ENCODE data around the gene STX12. TPM values are rescaled to one million over a fixed set of nuclear protein-coding genes. Genes with fewer than 3 reads are reported as not detected.
A peak's percentile ranks its signal among the peaks of the same experiment; 100 is the strongest.

STX12 gene
- total and polyA plus RNA-seq, 8 donors, result 13.6 to 24.3 (median 19.5) TPM

DNA sequence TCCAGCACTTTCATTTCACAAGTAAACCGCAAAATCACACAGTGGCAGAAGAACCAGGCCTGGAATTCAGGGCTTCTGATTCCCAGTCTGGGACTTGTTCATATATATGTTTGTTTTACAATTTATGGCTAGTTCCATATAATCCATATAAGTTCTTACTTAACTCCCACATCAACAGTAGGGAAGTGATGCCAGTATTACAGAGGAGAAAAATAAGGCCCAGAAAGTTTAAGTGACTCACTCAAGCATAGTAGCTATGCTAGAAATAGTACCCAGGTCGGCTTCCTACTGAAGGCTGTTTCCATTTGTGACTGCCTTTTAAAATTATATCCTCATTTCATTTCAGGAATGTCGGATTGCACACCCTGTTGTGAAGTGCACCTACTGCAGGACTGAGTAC, 45.9 kb upstream of the STX12 start:
- H3K4me3 ChIP-seq, result peak overlapping the region in 1 of 4 donors; percentile 95
- intact Hi-C loops (cut with DNase I), result no loop called here

DNA sequence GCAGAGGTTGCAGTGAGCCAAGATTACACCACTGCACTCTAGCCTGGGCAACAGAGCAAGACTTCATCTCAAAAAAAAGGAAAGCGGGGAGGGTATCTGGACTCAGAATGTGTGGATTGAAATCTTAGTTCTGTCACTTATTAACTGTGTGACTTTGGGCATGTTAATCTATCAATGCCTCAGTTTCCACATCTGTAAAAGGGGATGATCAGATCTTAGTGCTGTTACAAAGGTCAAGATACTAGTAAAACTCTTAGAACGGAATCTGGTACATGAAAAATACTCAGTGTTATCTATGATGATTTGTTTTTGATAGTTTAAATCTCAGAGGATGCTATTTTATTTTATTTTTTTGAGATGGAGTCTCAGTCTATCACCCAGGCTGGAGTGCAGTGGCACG, 36.8 kb upstream of the STX12 start:
- no peak for FAIRE-seq
- Histone ChIP-seq H3K27ac (no peak overlapping the region), H3K9me3 (no peaks in the 10 kb centered on the region), H3K4me1 (no peaks in the 10 kb centered on the region), H3K4me3 (no peak overlapping the region), H3K27me3 (no peaks in the 10 kb centered on the region), H3K36me3 (peaks cover 0 to 35% (median 5%) of the 10 kb centered on the region in 3 donors)
- intact Hi-C loops (cut with DNase I), result no loop called here
- ATAC-seq, result no peak
- no peak for DNase-seq
- TF ChIP-seq, protein P1, sequence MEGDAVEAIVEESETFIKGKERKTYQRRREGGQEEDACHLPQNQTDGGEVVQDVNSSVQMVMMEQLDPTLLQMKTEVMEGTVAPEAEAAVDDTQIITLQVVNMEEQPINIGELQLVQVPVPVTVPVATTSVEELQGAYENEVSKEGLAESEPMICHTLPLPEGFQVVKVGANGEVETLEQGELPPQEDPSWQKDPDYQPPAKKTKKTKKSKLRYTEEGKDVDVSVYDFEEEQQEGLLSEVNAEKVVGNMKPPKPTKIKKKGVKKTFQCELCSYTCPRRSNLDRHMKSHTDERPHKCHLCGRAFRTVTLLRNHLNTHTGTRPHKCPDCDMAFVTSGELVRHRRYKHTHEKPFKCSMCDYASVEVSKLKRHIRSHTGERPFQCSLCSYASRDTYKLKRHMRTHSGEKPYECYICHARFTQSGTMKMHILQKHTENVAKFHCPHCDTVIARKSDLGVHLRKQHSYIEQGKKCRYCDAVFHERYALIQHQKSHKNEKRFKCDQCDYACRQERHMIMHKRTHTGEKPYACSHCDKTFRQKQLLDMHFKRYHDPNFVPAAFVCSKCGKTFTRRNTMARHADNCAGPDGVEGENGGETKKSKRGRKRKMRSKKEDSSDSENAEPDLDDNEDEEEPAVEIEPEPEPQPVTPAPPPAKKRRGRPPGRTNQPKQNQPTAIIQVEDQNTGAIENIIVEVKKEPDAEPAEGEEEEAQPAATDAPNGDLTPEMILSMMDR (IDR thresholded peaks at IDR 0.05), result no peak
- 94 to 98% methylated on average over 3 of the region's 3 CpGs for WGBS, 2 donors

More for the DNA sequence above, 45.9 kb upstream of the STX12 start:
- H3K27me3 ChIP-seq, result no peaks in the 10 kb centered on the region
- peak overlapping the region in 1 of 4 donors; percentile 89 for H3K27ac ChIP-seq
- H3K36me3 ChIP-seq, result no peaks in the 10 kb centered on the region
- H3K4me1 ChIP-seq, result no peaks in the 10 kb centered on the region
- TF ChIP-seq, protein P1 (IDR thresholded peaks at IDR 0.05), result no peak
- 81 to 86% methylated on average over 3 of the region's 3 CpGs for WGBS, 2 donors
- DNase-seq, result no peak
- H3K9me3 ChIP-seq, result no peaks in the 10 kb centered on the region
- no peak for ATAC-seq
- no peak for FAIRE-seq

DNA sequence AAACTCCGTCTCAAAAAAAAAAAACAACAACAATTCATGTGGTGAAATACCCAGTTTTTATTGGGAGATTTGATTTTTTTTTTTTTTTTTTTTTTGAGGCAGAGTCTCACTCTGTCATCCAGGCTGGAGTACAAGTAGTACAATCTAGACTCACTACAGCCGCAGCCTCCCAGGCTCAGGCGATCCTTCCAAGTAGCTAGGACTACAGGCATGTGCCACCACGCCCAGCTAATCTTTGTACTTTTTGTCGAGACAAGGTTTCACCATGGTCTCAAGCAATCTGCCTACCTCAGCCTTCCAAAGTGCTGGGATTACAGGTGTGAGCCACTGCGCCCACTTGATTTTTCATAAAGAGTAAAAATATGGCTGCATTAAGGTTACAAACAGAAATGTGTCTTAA, 31.9 kb upstream of the STX12 start:
- Histone ChIP-seq H3K4me1 (no peaks in the 10 kb centered on the region), H3K4me3 (no peak overlapping the region), H3K36me3 (peaks cover 0 to 11% (median 5%) of the 10 kb centered on the region in 3 donors), H3K27me3 (no peaks in the 10 kb centered on the region), H3K27ac (no peak overlapping the region), H3K9me3 (no peaks in the 10 kb centered on the region)
- ATAC-seq (no peak), FAIRE-seq (no peak), DNase-seq (no peak)
- TF ChIP-seq, protein P1 (IDR thresholded peaks at IDR 0.05), result no peak
- WGBS, 2 donors, result 96 to 97% methylated on average over 6 of the region's 6 CpGs
- intact Hi-C loops (cut with DNase I), result no loop called here

DNA sequence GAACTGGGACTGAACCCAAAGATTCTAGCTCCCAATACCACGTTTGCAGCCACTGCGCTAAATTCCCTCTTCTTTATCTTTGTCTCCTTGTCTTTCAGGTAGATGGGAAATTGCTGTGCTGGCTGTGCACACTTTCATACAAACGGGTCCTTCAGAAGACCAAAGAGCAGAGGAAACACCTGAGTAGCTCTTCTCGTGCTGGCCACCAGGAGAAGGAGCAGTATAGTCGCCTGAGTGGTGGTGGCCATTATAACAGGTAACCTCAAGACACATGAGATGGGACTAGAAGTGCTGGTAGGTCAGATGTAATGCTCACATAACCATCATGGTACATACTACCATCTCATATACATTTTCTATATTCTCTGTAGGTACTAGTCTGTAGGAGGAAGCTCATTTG, 28.5 kb upstream of the STX12 start:
- WGBS, 2 donors, result 76 to 82% methylated on average over 5 of the region's 5 CpGs
- Histone ChIP-seq H3K27me3 (no peaks in the 10 kb centered on the region), H3K27ac (no peak overlapping the region), H3K4me3 (no peak overlapping the region), H3K9me3 (no peaks in the 10 kb centered on the region), H3K4me1 (no peaks in the 10 kb centered on the region), H3K36me3 (peaks cover 0 to 19% (median 5%) of the 10 kb centered on the region in 3 donors)
- DNase-seq (no peak), FAIRE-seq (no peak), ATAC-seq (no peak)
- TF ChIP-seq, protein P1 (IDR thresholded peaks at IDR 0.05), result no peak
- intact Hi-C loops (cut with DNase I), result no loop called here

DNA sequence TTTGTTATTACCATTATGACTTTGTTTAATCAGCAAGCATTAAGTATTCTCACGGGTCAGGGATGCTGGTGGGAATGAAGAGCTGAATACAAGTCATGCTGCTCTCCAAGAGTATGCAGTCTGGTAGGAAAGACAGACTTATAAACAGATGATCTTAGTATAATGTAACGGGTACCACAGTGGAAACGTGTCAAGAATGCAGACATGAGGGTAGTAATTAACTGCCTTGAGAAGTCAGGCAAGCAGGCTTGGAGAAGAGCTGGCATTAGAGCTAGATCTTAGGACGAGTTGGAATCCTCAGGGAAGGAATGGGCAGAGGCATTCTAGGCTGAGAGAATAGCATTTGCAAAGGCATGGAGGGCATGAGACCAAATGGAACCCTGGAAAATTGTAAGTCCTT, 27.6 kb upstream of the STX12 start:
- no peak for ATAC-seq

More for the DNA sequence above, 27.6 kb upstream of the STX12 start:
- intact Hi-C loops (cut with DNase I), result no loop called here
- Histone ChIP-seq H3K9me3 (no peaks in the 10 kb centered on the region), H3K27me3 (no peaks in the 10 kb centered on the region), H3K4me1 (no peaks in the 10 kb centered on the region), H3K36me3 (peaks cover 0 to 28% (median 5%) of the 10 kb centered on the region in 3 donors), H3K4me3 (no peak overlapping the region), H3K27ac (no peak overlapping the region)
- no peak for FAIRE-seq
- 85 to 90% methylated on average over 4 of the region's 4 CpGs for WGBS, 2 donors
- TF ChIP-seq, protein P1 (IDR thresholded peaks at IDR 0.05), result no peak
- no peak for DNase-seq

Data from pancreas (tissue), 10 donors.